ENCODE data around the gene PLAGL2. TPM values are rescaled to one million over a fixed set of nuclear protein-coding genes. Genes with fewer than 3 reads are reported as not detected.
A peak's percentile ranks its signal among the peaks of the same experiment; 100 is the strongest.

PLAGL2 gene
- total RNA-seq, 1 donor from 2014 or later: 34.9 TPM

DNA sequence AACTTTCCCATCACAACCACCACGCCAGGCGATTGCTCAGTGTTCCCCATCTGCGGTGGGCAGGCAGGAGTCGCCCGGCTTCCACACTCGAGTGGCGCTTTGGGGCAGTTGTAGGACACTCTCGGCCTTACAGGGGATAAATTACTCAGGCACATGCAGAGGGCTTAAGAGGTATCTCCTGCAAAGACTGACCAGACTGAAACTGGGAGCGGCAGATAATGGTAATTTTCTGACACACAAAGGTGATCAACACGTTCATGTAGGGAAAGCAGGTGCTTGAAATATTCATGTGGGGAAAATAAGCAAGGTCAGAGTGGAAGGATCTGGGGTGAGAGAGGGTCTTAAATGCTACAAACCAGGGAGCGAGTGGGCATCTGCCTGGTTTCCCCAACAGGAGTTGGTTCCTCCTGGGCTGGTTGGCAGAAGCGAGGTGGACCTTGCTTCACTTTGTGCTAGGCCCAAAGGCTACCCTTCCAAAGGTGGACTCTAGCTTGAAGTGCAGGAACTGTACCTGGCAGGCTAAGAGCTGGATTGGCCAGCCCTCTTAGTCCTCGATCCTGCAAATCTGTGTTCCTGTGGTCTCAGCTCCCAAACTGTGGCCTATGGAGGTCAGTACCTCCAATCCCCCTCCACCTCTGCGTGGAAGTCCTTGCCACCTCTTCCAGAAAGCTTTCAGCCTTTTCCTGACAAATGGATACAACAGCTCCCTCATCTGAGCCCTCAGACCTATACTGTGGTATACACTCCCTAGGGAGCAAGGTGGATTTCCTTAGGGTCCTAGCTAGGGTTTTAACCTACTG lies 16.7 kb downstream of the PLAGL2 start:
- TF ChIP-seq, protein P1, sequence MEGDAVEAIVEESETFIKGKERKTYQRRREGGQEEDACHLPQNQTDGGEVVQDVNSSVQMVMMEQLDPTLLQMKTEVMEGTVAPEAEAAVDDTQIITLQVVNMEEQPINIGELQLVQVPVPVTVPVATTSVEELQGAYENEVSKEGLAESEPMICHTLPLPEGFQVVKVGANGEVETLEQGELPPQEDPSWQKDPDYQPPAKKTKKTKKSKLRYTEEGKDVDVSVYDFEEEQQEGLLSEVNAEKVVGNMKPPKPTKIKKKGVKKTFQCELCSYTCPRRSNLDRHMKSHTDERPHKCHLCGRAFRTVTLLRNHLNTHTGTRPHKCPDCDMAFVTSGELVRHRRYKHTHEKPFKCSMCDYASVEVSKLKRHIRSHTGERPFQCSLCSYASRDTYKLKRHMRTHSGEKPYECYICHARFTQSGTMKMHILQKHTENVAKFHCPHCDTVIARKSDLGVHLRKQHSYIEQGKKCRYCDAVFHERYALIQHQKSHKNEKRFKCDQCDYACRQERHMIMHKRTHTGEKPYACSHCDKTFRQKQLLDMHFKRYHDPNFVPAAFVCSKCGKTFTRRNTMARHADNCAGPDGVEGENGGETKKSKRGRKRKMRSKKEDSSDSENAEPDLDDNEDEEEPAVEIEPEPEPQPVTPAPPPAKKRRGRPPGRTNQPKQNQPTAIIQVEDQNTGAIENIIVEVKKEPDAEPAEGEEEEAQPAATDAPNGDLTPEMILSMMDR (IDR thresholded peaks at IDR 0.05; ENCODE audit: partially characterized antibody, unreplicated experiment): no peak
- Mint-ChIP-seq H3K9me3 (ENCODE audit: unreplicated experiment) (peaks cover 8% of the 10 kb centered on the region), H3K27me3 (ENCODE audit: unreplicated experiment) (peaks cover 14% of the 10 kb centered on the region), H3K27ac (ENCODE audit: unreplicated experiment) (peak overlapping the region; percentile 36), H3K36me3 (ENCODE audit: unreplicated experiment) (no peaks in the 10 kb centered on the region), H3K4me1 (ENCODE audit: low read depth, unreplicated experiment) (peaks cover 12% of the 10 kb centered on the region), H3K4me3 (ENCODE audit: unreplicated experiment) (peak overlapping the region; percentile 84)
- DNase-seq: peak; percentile 26

DNA sequence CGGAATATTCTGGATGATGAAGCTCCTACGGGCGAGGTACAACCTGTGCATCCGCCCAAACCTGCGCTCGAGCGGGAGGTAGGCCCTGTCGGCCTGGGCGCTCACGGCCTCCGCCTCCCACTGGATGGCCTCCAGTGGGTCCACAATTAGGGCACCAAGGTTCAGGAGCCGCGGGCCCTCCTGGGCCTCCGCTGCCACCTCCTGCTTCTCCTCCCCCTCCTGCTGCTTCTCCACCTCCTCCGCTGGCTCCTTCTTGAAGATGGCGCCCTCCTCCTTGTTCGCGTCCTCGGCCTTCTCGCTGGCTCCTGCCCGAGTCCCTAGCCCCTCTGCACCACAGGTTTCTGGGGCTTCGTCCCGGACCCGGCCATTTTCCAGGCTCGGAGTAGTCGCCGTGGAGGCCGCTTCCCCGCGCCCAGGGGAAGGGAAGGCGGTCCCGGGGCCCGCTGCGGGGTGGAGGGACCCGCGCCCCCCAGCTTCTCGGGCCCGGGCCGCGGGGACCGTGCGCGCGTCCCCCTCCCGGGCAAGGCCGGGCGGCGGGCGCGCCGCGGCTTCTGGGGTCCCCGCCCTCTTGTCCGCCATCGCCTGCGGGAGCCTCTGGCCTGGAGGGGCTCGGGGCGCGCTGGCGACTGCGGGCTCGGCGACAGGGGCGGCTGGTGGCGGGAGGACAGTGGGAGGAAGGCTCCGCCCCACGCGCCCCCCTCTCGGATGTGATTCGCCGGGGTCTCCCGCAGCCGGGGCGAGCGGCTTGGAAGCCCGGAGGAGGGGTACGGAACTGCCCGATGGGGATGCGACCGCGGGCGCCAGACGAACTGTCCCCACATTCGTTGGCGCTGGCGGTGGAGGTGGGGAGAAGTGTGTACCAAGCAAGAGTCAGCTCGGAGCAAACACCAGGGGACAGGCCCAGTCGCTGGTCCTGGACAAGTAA lies 17.6 kb downstream of the PLAGL2 start:
- H3K9me3 Mint-ChIP-seq (ENCODE audit: unreplicated experiment): peaks cover 8% of the 10 kb centered on the region
- TF ChIP-seq, protein P1 (IDR thresholded peaks at IDR 0.05; ENCODE audit: partially characterized antibody, unreplicated experiment): no peak
- peak overlapping the region; percentile 79 for H3K27ac Mint-ChIP-seq (ENCODE audit: unreplicated experiment)
- no peaks in the 10 kb centered on the region for H3K36me3 Mint-ChIP-seq (ENCODE audit: unreplicated experiment)
- peaks cover 12% of the 10 kb centered on the region for H3K4me1 Mint-ChIP-seq (ENCODE audit: low read depth, unreplicated experiment)
- peak overlapping the region; percentile 84 for H3K4me3 Mint-ChIP-seq (ENCODE audit: unreplicated experiment)
- peak; percentile 89 for DNase-seq
- H3K27me3 Mint-ChIP-seq (ENCODE audit: unreplicated experiment): peaks cover 14% of the 10 kb centered on the region

DNA sequence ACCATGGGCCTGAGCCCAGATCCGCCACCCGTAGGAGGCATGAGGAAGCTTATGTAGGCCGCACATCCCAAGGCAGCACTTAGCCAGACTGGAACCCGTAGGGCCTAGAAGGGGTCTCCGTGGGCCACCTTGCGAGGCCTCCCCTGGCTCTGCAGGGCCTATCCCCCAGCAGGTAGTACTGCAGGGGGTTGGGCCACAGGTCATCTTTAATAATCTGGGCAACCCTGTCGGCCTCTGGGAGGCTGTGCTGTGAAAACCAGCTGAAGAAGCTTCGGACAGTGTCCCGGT lies 18.5 kb downstream of the PLAGL2 start:
- TF ChIP-seq, protein P1 (IDR thresholded peaks at IDR 0.05; ENCODE audit: partially characterized antibody, unreplicated experiment): no peak
- H3K27me3 Mint-ChIP-seq (ENCODE audit: unreplicated experiment): peaks cover 14% of the 10 kb centered on the region
- DNase-seq: no peak
- peak overlapping the region; percentile 88 for H3K4me3 Mint-ChIP-seq (ENCODE audit: unreplicated experiment)
- H3K36me3 Mint-ChIP-seq (ENCODE audit: unreplicated experiment): no peaks in the 10 kb centered on the region
- peaks cover 8% of the 10 kb centered on the region for H3K9me3 Mint-ChIP-seq (ENCODE audit: unreplicated experiment)
- peaks cover 12% of the 10 kb centered on the region for H3K4me1 Mint-ChIP-seq (ENCODE audit: low read depth, unreplicated experiment)
- H3K27ac Mint-ChIP-seq (ENCODE audit: unreplicated experiment): no peak overlapping the region

DNA sequence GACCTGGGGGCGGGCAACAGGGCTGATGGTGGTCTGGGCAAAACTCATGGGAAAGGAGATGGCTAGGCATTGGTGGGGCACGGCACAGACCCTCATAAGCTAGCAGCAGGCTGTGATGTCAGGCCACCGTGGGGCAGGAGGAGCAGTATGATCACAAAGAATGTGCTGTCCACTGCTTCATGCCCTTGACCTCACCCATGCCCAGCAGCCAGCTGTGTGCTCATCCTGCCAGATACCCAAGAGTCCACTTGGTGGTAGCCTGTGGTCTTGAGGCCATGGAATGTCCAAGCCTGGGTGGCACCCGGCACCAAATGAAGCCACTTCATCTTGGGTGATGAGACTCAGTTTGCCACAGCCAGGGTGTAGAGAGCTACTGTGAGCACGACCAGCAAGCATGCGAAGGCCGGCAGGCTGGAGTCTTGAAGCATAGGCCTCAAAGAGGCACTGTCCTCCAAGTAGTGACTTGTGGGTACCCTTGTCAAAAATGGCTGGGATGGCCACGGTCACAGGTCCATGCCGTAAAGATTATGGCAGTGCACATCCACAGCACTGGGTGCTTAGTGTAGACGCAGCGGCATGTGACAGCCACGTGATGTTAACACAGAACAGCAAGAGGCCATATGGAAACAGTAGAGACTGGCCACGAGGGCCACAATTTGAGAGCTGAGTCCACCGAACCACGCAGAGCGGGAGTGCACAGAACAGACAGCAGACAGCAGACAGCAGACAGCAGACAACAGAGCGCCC lies 19.0 kb downstream of the PLAGL2 start:
- Mint-ChIP-seq H3K27ac (ENCODE audit: unreplicated experiment) (no peak overlapping the region), H3K9me3 (ENCODE audit: unreplicated experiment) (peaks cover 8% of the 10 kb centered on the region), H3K4me3 (ENCODE audit: unreplicated experiment) (peak overlapping the region; percentile 88), H3K27me3 (ENCODE audit: unreplicated experiment) (peaks cover 14% of the 10 kb centered on the region), H3K36me3 (ENCODE audit: unreplicated experiment) (no peaks in the 10 kb centered on the region), H3K4me1 (ENCODE audit: low read depth, unreplicated experiment) (peaks cover 12% of the 10 kb centered on the region)
- no peak for DNase-seq
- TF ChIP-seq, protein P1 (IDR thresholded peaks at IDR 0.05; ENCODE audit: partially characterized antibody, unreplicated experiment): no peak
